GM06990 (cell line): ENCODE data around the gene MIDN.

Source experiments
- DNase-seq: peaks from one replicate; pipeline ENCODE4 v3.0.0-alpha.2; 2011; ENCODE audit not compliant: insufficient read length; ENCODE audit errors: extremely low read depth
- H3K27me3 ChIP-seq: replicated peaks from 2 replicates; pipeline ENCODE4 v1.6.0; 2011; ENCODE audit warnings: low read length; ENCODE audit not compliant: control insufficient read depth, insufficient read depth
- H3K36me3 ChIP-seq: 2 replicates; pipeline ENCODE4 v1.5.1; 2011; ENCODE audit warnings: low read length; ENCODE audit not compliant: control insufficient read depth, insufficient read depth
- H3K4me3 ChIP-seq: replicated peaks from 2 replicates; pipeline ENCODE4 v1.5.1; 2011; ENCODE audit warnings: low read depth, mild to moderate bottlenecking, control low read depth, low read length
- CTCF ChIP-seq: IDR thresholded peaks from 2 replicates; pipeline ENCODE4 v1.5.1; 2011; ENCODE audit warnings: low read length, control low read depth, mild to moderate bottlenecking, inconsistent platforms; ENCODE audit not compliant: insufficient read depth, poor library complexity, severe bottlenecking

MIDN gene

DNA sequence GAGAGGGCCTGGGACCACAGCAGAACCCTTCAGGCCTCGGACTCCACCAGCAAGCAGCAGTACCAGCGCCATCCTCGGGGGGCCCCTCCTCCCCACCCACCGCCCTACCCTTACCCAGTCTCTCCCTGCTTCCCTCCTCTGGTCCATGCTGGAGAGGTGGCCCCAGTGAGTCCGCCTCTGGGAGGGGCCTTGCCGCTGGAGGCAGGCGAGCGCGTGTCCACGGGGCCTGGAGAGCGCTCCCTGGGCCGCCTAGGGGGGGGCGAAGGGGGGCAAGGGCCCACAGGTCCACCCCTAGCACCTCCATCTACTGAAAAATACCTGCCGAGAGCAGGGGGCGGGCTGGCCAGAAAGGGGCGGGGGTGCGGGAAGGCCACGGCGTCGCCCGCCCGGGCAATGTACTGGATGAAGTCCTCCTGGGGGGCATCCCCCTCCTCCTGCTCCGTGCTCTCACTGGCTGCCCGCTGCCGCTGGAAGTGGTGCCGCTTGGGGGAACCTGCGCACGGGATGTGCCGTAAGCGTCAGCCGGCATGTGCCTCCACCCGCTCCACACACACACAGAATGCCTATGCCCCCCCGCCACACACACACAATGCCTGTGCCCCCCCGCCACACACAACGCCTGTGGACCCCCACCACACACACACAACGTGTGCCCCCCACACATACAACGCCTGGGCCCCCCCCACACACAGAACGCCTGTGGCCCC, 17.4 kb upstream of the MIDN start:
- Histone ChIP-seq H3K36me3 (peaks cover 1% of the 10 kb centered on the region; the same call in 1 of the 2 replicates), H3K27me3 (no peaks in the 10 kb centered on the region), H3K4me3 (no peak overlapping the region)
- no peak for DNase-seq
- no peak for TF ChIP-seq CTCF

GRCh38 chr19:1231729-1232637, 16.4 kb upstream of the MIDN start:
- TF ChIP-seq CTCF: no peak
- no peaks in the 10 kb centered on the region for H3K27me3 ChIP-seq
- no peak for DNase-seq
- no peak overlapping the region for H3K4me3 ChIP-seq
- H3K36me3 ChIP-seq: no peaks in the 10 kb centered on the region; the same call in 1 of the 2 replicates

GRCh38 chr19:1232652-1233072, 15.7 kb upstream of the MIDN start:
- Histone ChIP-seq H3K27me3 (no peaks in the 10 kb centered on the region), H3K4me3 (no peak overlapping the region), H3K36me3 (no peaks in the 10 kb centered on the region)
- TF ChIP-seq CTCF: no peak
- DNase-seq: no peak

GRCh38 chr19:1233115-1233667, 15.2 kb upstream of the MIDN start:
- no peak for TF ChIP-seq CTCF
- no peak overlapping the region for H3K4me3 ChIP-seq
- H3K27me3 ChIP-seq: no peaks in the 10 kb centered on the region
- H3K36me3 ChIP-seq: no peaks in the 10 kb centered on the region
- no peak for DNase-seq

- H3K4me3 ChIP-seq: no peak overlapping the region
Measured at GRCh38 chr19:1234051-1234954, 14.1 kb upstream of the MIDN start.

More at GRCh38 chr19:1234051-1234954, 14.1 kb upstream of the MIDN start:
- H3K36me3 ChIP-seq: no peaks in the 10 kb centered on the region
- no peaks in the 10 kb centered on the region for H3K27me3 ChIP-seq
- no peak for TF ChIP-seq CTCF
- DNase-seq: no peak
